IMR-90 (cell line): ENCODE measurements around the gene CATSPER4. TPM values are rescaled to one million over a fixed set of nuclear protein-coding genes. Genes with fewer than 3 reads are reported as not detected.

Source experiments
- ATAC-seq: fragments of 200-7000 bp; cut with Tn5 transposase; 2 replicates; pipeline ENCODE4 v1.9.1; 2020; ENCODE audit warnings: low read depth, mild to moderate bottlenecking, moderate library complexity
- BruUV-seq: library from RNA; stranded (reverse); fragments of 400-500 nt; replicated peaks from 2 replicates; lab custom pipeline; 2021; lab: Mats Ljungman, UMichigan
- CTCF ChIA-PET: fragments of 300-600 bp; formaldehyde crosslinking; extraction: SDS; loops from one replicate; lab custom pipeline; 2021; ENCODE audit warnings: antibody characterized with exemption; lab: Yijun Ruan, JAX
- POLR2A ChIA-PET: fragments of 300-600 bp; sonication (Branson Sonifier 250); formaldehyde crosslinking; loops from one replicate; lab custom pipeline; 2022; ENCODE audit warnings: antibody characterized with exemption; ENCODE audit not compliant: unreplicated experiment; lab: Charles Lee
- DNase-seq: peaks from one replicate; pipeline ENCODE4 v3.0.0; 2013
- H2AFZ ChIP-seq: replicated peaks from 2 replicates; pipeline ENCODE3; 2013; ENCODE audit warnings: low read length, mild to moderate bottlenecking; ENCODE audit not compliant: poor library complexity
- H2AK5ac ChIP-seq: 2 replicates; pipeline ENCODE4 v1.6.1; 2013; ENCODE audit warnings: low read depth, low read length, inconsistent platforms
- H2AK9ac ChIP-seq: replicated peaks from 2 replicates; pipeline ENCODE3; 2013; ENCODE audit warnings: mild to moderate bottlenecking, low read depth, low read length, moderate library complexity; ENCODE audit not compliant: poor library complexity
- H2BK120ac ChIP-seq: 2 replicates; pipeline ENCODE4 v1.6.1; 2013; ENCODE audit warnings: low read depth, low read length, inconsistent platforms
- H2BK15ac ChIP-seq: 3 replicates; pipeline ENCODE4 v1.6.1; 2013; ENCODE audit warnings: low read depth, low read length, inconsistent platforms
- H2BK20ac ChIP-seq: 2 replicates; pipeline ENCODE4 v1.6.1; 2013; ENCODE audit warnings: low read depth, mild to moderate bottlenecking, inconsistent platforms, low read length, moderate library complexity
- H2BK5ac ChIP-seq: 2 replicates; pipeline ENCODE4 v1.6.1; 2013; ENCODE audit warnings: mild to moderate bottlenecking, low read depth, low read length, inconsistent platforms; ENCODE audit not compliant: poor library complexity, severe bottlenecking
- H3K14ac ChIP-seq: replicated peaks from 2 replicates; pipeline ENCODE4 v1.6.1; 2013; ENCODE audit warnings: low read depth, low read length, inconsistent platforms
- H3K18ac ChIP-seq: 2 replicates; pipeline ENCODE4 v1.6.1; 2013; ENCODE audit warnings: low read depth, low read length, control low read depth
- H3K23ac ChIP-seq: 2 replicates; pipeline ENCODE4 v1.6.1; 2013; ENCODE audit warnings: low read depth, low read length, inconsistent platforms
- H3K27ac ChIP-seq: 2 replicates; pipeline ENCODE4 v1.5.1; 2013; ENCODE audit warnings: mild to moderate bottlenecking, control low read depth, low read length; ENCODE audit not compliant: insufficient read depth
- H3K27me3 ChIP-seq: 2 replicates; pipeline ENCODE4 v1.6.1; 2013; ENCODE audit warnings: low read length; ENCODE audit not compliant: control insufficient read depth, insufficient read depth
- H3K36me3 ChIP-seq: 2 replicates; pipeline ENCODE4 v1.6.1; 2013; ENCODE audit warnings: low read length, mixed read lengths; ENCODE audit not compliant: control insufficient read depth, insufficient read depth
- H3K4ac ChIP-seq: 2 replicates; pipeline ENCODE4 v1.6.1; 2013; ENCODE audit warnings: low read depth, low read length, inconsistent platforms
- H3K4me1 ChIP-seq: 2 replicates; pipeline ENCODE4 v1.6.1; 2013; ENCODE audit warnings: low read length, mixed read lengths; ENCODE audit not compliant: control insufficient read depth, insufficient read depth
- H3K4me2 ChIP-seq: 2 replicates; pipeline ENCODE4 v1.6.1; 2013; ENCODE audit warnings: low read depth, mild to moderate bottlenecking, control low read depth, low read length, moderate library complexity
- H3K4me3 ChIP-seq: 2 replicates; pipeline ENCODE4 v1.5.1; 2013; ENCODE audit warnings: low read depth, mild to moderate bottlenecking, control low read depth, low read length, moderate library complexity; ENCODE audit not compliant: insufficient read depth
- H3K56ac ChIP-seq: 2 replicates; pipeline ENCODE4 v1.6.1; 2013; ENCODE audit warnings: low read length, inconsistent platforms; ENCODE audit not compliant: insufficient read depth; ENCODE audit errors: extremely low read depth
- H3K79me1 ChIP-seq, 2 experiments: 2 replicates each; pipeline ENCODE4 v1.6.1; 2013; ENCODE audit warnings: low read length in 2 of 2, inconsistent platforms in 1 of 2, low read depth in 1 of 2
- H3K9ac ChIP-seq: 2 replicates; pipeline ENCODE4 v1.6.1; 2013; ENCODE audit warnings: low read depth, low read length, control low read depth
- H3K9me1 ChIP-seq: 2 replicates; pipeline ENCODE4 v1.6.1; 2013; ENCODE audit warnings: low read length, inconsistent platforms; ENCODE audit not compliant: insufficient read depth
- H3K9me3 ChIP-seq: 2 replicates; pipeline ENCODE4 v1.6.1; 2013; ENCODE audit warnings: low read length; ENCODE audit not compliant: control insufficient read depth, insufficient read depth
- H4K20me1 ChIP-seq: 2 replicates; pipeline ENCODE4 v1.6.1; 2013; ENCODE audit warnings: low read length, inconsistent platforms; ENCODE audit not compliant: insufficient read depth
- H4K5ac ChIP-seq: 2 replicates; pipeline ENCODE4 v1.6.1; 2013; ENCODE audit warnings: mild to moderate bottlenecking, low read depth, low read length, control low read depth
- H4K8ac ChIP-seq, 2 experiments: 2 replicates each; pipeline ENCODE4 v1.6.1; 2013; ENCODE audit warnings: low read depth in 2 of 2, low read length in 2 of 2, control low read depth in 1 of 2, inconsistent platforms in 1 of 2
- H4K91ac ChIP-seq: 2 replicates; pipeline ENCODE4 v1.6.1; 2013; ENCODE audit warnings: low read depth, low read length, inconsistent platforms; ENCODE audit not compliant: insufficient read depth
- CHD1 ChIP-seq: IDR thresholded peaks from 2 replicates; pipeline ENCODE4 v1.6.1; 2012; ENCODE audit warnings: low read depth, low read length, improper control_type of control experiment
- FOS ChIP-seq: fragments of 150-350 bp; IDR thresholded peaks from 2 replicates; pipeline ENCODE4 v1.6.1; 2016; ENCODE audit warnings: low read depth, low read length
- MXI1 ChIP-seq: IDR thresholded peaks from 2 replicates; pipeline ENCODE4 v1.6.1; 2012; ENCODE audit warnings: low read depth, mild to moderate bottlenecking, low read length, moderate library complexity, borderline replicate concordance
- RCOR1 ChIP-seq: IDR thresholded peaks from 2 replicates; pipeline ENCODE4 v1.6.1; 2012; ENCODE audit warnings: mild to moderate bottlenecking, low read length, improper control_type of control experiment; ENCODE audit not compliant: insufficient replicate concordance
- WGBS, 2 experiments: methylation state at CpG; one replicate each; pipeline versions ENCODE4 v1.1.5 to v1.1.7; 2013; ENCODE audit warnings: missing lambda C conversion rate in 2 of 2; ENCODE audit not compliant: insufficient read length in 1 of 2; ENCODE audit errors: extremely low coverage in 2 of 2; 5-methylcytosine and 5-hydroxymethylcytosine counted together
- dilution Hi-C: fragments of 300-500 bp; cut with HindIII; formaldehyde crosslinking; loops from one replicate; pipeline ENCODE4 v1.14.3; 2018; ENCODE audit warnings: low sequenced_read_pairs; ENCODE audit not compliant: unreplicated experiment
- in situ Hi-C: fragments of 300-500 bp; cut with MboI; formaldehyde crosslinking; loops from 3 replicates; pipeline ENCODE4 v1.14.3; 2019; ENCODE audit warnings: low sequenced_read_pairs, inconsistent platforms, mixed read lengths
- intact Hi-C: fragments of 100-400 bp; cut with micrococcal nuclease; formaldehyde crosslinking; loops from 2 replicates; pipeline ENCODE4 v1.10.0; 2022
- polyA plus RNA-seq, 3 experiments: library from polyadenylated mRNA; depleted of rRNA; stranded (reverse); fragments of >200 nt; gene quantifications; 2 replicates each; pipeline ENCODE4 v1.2.3, GENCODE V29; 2012; ENCODE audit warnings: low replicate concordance in 1 of 3
- total RNA-seq: library from RNA; depleted of rRNA; stranded (reverse); fragments of >200 nt; gene quantifications from 2 replicates; pipeline ENCODE4 v1.2.3, GENCODE V29; 2012
- TF ChIP-seq, protein P1 (sequence below): fragments of 150-350 bp; IDR thresholded peaks from 2 replicates; pipeline ENCODE4 v1.6.1; 2016; ENCODE audit warnings: low read depth, mild to moderate bottlenecking, low read length, moderate library complexity, borderline replicate concordance
- TF ChIP-seq, protein P2 (sequence below): conservative IDR thresholded peaks from 2 replicates; pipeline ENCODE4 v1.5.1; 2012; ENCODE audit warnings: mild to moderate bottlenecking, low read depth, low read length, improper control_type of control experiment

Gene CATSPER4
- total and polyA plus RNA-seq, 2 of the 4 experiments (the other 2 are of a cell fraction): not detected

DNA sequence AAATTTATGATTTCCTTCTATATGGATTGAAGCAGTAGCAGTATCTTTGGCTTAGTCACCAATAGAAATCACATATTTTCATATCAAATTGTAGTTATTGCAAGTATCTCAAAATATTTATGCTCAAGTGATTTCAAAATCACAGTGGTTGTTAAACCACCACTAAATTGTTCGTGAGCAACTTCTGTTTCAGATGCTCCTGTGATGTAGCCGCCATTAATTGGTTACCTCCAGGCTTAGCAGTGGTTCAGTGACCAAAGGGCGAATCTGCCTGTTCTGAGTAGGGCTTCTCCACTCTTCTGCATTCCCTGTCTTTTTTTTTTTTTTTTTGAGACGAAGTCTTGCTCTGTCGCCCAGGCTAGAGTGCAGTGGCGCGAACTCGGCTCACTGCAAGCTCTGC is 15.1 kb upstream of the CATSPER4 start:
- ChIA-PET POLR2A (no interaction called here), CTCF (no interaction called here)
- Histone ChIP-seq H4K8ac (no peak overlapping the region), H3K9me3 (no peaks in the 10 kb centered on the region), H4K20me1 (no peaks in the 10 kb centered on the region), H2AK9ac (no peak overlapping the region), H3K14ac (no peak overlapping the region), H2BK120ac (no peak overlapping the region), H3K27ac (no peak overlapping the region), H3K79me1 (peaks cover under 1 to 13% of the 10 kb centered on the region in 2 experiments; a peak in 3 of 4 replicates), H4K5ac (no peak overlapping the region), H3K4me2 (no peak overlapping the region), H3K4ac (no peak overlapping the region), H2AFZ (no peak overlapping the region), H3K4me1 (peaks cover 5% of the 10 kb centered on the region; the same call in 1 of the 2 replicates), H3K56ac (no peak overlapping the region), H3K4me3 (no peak overlapping the region), H3K9ac (no peak overlapping the region), H3K36me3 (0 out of 2 replicates have a peak, but pooled peaks cover 2% of the 10 kb centered on the region), H2BK5ac (no peak overlapping the region), H2BK20ac (no peak overlapping the region), H2BK15ac (no peak overlapping the region), H3K27me3 (no peaks in the 10 kb centered on the region), H3K9me1 (peaks cover 3% of the 10 kb centered on the region; the same call in 1 of the 2 replicates), H4K91ac (no peak overlapping the region), H3K18ac (no peak overlapping the region), H2AK5ac (no peak overlapping the region), H3K23ac (no peak overlapping the region)
- in situ Hi-C loops (no loop called here), dilution Hi-C loops (no loop called here), intact Hi-C loops (no loop called here)
- BruUV-seq: no TSS peak
- WGBS, 2 experiments: 97% methylated on average over 3 of the region's 8 CpGs; no CpG with 5 or more reads in 1 of the 2 experiments
- TF ChIP-seq, protein P1, sequence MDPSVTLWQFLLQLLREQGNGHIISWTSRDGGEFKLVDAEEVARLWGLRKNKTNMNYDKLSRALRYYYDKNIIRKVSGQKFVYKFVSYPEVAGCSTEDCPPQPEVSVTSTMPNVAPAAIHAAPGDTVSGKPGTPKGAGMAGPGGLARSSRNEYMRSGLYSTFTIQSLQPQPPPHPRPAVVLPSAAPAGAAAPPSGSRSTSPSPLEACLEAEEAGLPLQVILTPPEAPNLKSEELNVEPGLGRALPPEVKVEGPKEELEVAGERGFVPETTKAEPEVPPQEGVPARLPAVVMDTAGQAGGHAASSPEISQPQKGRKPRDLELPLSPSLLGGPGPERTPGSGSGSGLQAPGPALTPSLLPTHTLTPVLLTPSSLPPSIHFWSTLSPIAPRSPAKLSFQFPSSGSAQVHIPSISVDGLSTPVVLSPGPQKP: no peak
- TF ChIP-seq FOS (no peak), RCOR1 (no peak), MXI1 (no peak), CHD1 (no peak)
- TF ChIP-seq, protein P2, sequence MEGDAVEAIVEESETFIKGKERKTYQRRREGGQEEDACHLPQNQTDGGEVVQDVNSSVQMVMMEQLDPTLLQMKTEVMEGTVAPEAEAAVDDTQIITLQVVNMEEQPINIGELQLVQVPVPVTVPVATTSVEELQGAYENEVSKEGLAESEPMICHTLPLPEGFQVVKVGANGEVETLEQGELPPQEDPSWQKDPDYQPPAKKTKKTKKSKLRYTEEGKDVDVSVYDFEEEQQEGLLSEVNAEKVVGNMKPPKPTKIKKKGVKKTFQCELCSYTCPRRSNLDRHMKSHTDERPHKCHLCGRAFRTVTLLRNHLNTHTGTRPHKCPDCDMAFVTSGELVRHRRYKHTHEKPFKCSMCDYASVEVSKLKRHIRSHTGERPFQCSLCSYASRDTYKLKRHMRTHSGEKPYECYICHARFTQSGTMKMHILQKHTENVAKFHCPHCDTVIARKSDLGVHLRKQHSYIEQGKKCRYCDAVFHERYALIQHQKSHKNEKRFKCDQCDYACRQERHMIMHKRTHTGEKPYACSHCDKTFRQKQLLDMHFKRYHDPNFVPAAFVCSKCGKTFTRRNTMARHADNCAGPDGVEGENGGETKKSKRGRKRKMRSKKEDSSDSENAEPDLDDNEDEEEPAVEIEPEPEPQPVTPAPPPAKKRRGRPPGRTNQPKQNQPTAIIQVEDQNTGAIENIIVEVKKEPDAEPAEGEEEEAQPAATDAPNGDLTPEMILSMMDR: no peak
- DNase-seq (no peak), ATAC-seq (no peak)
